GM08714 (cell line): Measurements from ENCODE around the gene PCCB.
"Not testable (repeated sequence)": the region's sequence is repeated elsewhere in the genome, so short reads cannot be mapped to it uniquely, and the experiment has no call there.

ENCODE experiments used
- H3K4me3 ChIP-seq: fragments of 200-500 bp; sonication (Bioruptor generic); 2 replicates; pipeline ENCODE4 v1.5.1; 2014; ENCODE audit warnings: mild to moderate bottlenecking, low read length, inconsistent platforms
- ZNF274 ChIP-seq: IDR thresholded peaks from 2 replicates; pipeline ENCODE4 v1.6.1; 2012; ENCODE audit warnings: mild to moderate bottlenecking, low read depth, low read length

Gene PCCB

GRCh38 chr3:136250059-136250902 lies at the start of gene PCCB:
Gene PCCB (plus strand): TSS chr3:136250340. CDS start chr3:136250376, 36 bp downstream.
- H3K4me3 ChIP-seq: peak within 1 kb of the TSS; percentile 52
- TF ChIP-seq ZNF274: no peak

- TF ChIP-seq ZNF274: no peak
Observed at GRCh38 chr3:136207489-136208115, 42.5 kb upstream of the PCCB start.

GRCh38 chr3:136209921-136210320 lies 40.2 kb upstream of the PCCB start:
- H3K4me3 ChIP-seq: no peak overlapping the region
- no peak for TF ChIP-seq ZNF274

More at GRCh38 chr3:136207489-136208115, 42.5 kb upstream of the PCCB start:
- H3K4me3 ChIP-seq: no peak overlapping the region

GRCh38 chr3:136211547-136211946 lies 38.6 kb upstream of the PCCB start:
- no peak overlapping the region for H3K4me3 ChIP-seq
- no peak for TF ChIP-seq ZNF274

GRCh38 chr3:136222746-136223145 lies 27.4 kb upstream of the PCCB start:
- not testable (repeated sequence) for H3K4me3 ChIP-seq

- no peak for TF ChIP-seq ZNF274
Observed at GRCh38 chr3:136232413-136232812, 17.7 kb upstream of the PCCB start.

GRCh38 chr3:136235545-136235944 lies 14.6 kb upstream of the PCCB start:
- TF ChIP-seq ZNF274: no peak
- no peak overlapping the region for H3K4me3 ChIP-seq

More at GRCh38 chr3:136232413-136232812, 17.7 kb upstream of the PCCB start:
- H3K4me3 ChIP-seq: no peak overlapping the region

GRCh38 chr3:136236109-136236508 lies 14.0 kb upstream of the PCCB start:
- H3K4me3 ChIP-seq: no peak overlapping the region

GRCh38 chr3:136237103-136237502 lies 13.0 kb upstream of the PCCB start:
- H3K4me3 ChIP-seq: no peak overlapping the region
- TF ChIP-seq ZNF274: no peak

More at GRCh38 chr3:136236109-136236508, 14.0 kb upstream of the PCCB start:
- TF ChIP-seq ZNF274: no peak

- no peak overlapping the region for H3K4me3 ChIP-seq
- no peak for TF ChIP-seq ZNF274
Observed at GRCh38 chr3:136237961-136238649, 12.0 kb upstream of the PCCB start.

- no peak overlapping the region for H3K4me3 ChIP-seq
- TF ChIP-seq ZNF274: no peak
Observed at GRCh38 chr3:136239094-136239493, 11.0 kb upstream of the PCCB start.

- TF ChIP-seq ZNF274: no peak
- no peak overlapping the region for H3K4me3 ChIP-seq
Observed at GRCh38 chr3:136245691-136246090, 4.4 kb upstream of the PCCB start.

- H3K4me3 ChIP-seq: no peak overlapping the region
- TF ChIP-seq ZNF274: no peak
Observed at GRCh38 chr3:136247436-136247835, 2.7 kb upstream of the PCCB start.

- H3K4me3 ChIP-seq: no peak overlapping the region
- no peak for TF ChIP-seq ZNF274
Observed at GRCh38 chr3:136247855-136248590, 2.1 kb upstream of the PCCB start.
